GM20431 (cell line): Measurements from ENCODE around the gene KCNN1.
"Not testable (repeated sequence)": the region's sequence is repeated elsewhere in the genome, so short reads cannot be mapped to it uniquely, and the experiment has no call there.

Experiments
- in situ Hi-C: fragments of 300-500 bp; cut with MseI, MboI; formaldehyde crosslinking; loops from one replicate; pipeline ENCODE4 v1.15.0; 2020; ENCODE audit warnings: low sequenced_read_pairs; ENCODE audit not compliant: unreplicated experiment

Gene KCNN1

DNA sequence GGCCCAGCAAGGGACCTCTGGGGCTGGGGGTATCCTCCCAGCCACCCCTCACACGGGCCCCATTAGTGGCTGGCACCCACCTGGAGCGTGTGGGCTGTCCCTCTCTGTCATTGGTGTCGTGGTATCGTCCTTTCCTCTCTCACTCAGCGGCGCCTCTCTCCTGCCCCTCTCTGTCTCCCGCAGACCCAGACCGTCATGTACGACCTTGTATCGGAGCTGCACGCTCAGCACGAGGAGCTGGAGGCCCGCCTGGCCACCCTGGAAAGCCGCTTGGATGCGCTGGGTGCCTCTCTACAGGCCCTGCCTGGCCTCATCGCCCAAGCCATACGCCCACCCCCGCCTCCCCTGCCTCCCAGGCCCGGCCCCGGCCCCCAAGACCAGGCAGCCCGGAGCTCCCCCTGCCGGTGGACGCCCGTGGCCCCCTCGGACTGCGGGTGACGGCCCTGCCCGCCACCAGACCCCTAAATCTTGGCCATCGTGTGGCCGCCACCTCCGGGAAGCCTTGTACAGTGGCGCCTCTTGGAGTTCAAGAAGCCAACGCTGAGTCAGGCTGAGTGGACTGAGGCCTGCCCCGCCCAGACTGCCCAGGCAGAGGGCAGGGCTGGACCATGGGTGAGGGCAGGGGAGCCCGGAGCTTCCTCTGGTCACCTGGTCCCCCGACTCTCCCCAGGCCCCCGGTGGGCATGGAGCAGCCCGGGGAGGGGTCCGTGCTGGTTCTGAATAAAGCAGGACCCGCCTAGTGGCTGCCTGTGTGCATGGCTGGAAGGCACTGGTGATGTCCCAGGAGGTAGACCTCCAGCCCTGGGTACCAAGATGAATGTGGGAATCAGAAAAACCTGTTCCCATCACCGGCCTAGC, 31.3 kb downstream of the KCNN1 start:
- in situ Hi-C loops = no loop called here

DNA sequence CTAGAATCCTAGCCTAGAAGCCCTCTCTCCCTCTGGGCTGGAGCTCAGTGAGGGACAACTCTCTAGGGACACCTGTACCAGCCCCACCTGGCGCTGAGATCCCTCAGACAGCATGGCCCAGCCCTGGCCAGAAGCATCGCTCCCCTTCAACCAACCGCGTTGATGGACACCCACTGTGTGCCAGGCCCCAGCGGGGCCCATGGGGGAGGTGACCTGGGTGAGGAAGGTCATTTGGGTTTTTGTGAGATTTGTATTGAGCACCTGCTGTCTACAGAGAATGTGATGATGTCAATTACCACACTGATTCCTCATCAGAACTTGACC, 31.9 kb downstream of the KCNN1 start:
- in situ Hi-C loops = no loop called here

- in situ Hi-C loops = loop anchor here (5.0 kb wide), 1 partner anchor 57 kb away; no protein-coding TSS in a partner anchor
Measured at GRCh38 chr19:17999684-18000479, 33.0 kb downstream of the KCNN1 start.

- in situ Hi-C loops = loop anchor here (5.0 kb wide), 1 partner anchor 57 kb away; no protein-coding TSS in a partner anchor
Measured at GRCh38 chr19:18000480-18000914, 33.6 kb downstream of the KCNN1 start.

GRCh38 chr19:18000915-18001776, 34.2 kb downstream of the KCNN1 start:
- in situ Hi-C loops = loop anchor here (5.0 kb wide), 1 partner anchor 56 kb away; no protein-coding TSS in a partner anchor

GRCh38 chr19:18001777-18002345, 35.0 kb downstream of the KCNN1 start:
- in situ Hi-C loops = loop anchor here (5.0 kb wide), 1 partner anchor 55 kb away; no protein-coding TSS in a partner anchor

DNA sequence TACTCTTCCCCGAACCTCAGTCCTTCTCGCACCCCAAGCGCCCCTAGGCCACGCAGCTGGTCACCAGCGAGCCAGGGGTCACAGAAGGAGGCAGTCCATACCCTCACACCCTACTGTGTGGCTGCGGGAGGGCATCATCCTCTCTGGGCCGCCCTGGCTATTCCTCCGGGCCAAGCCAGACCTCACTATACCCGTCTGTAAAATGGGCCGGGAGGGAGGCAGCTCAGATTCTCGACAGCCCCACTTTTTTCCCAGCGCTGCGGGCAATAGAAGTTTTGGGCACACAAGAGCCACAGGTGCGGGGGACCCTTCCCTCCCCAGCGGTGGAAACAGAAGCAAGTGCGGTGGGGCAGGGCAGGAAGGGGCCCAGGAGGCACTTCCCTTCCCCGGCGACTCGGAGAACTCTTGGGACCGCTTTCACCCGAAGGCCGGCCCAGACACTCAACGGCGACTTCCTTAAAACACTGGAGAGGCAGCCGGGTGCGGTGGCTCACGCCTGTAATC, 35.5 kb downstream of the KCNN1 start:
- in situ Hi-C loops = loop anchor here (5.0 kb wide), 1 partner anchor 55 kb away; no protein-coding TSS in a partner anchor

DNA sequence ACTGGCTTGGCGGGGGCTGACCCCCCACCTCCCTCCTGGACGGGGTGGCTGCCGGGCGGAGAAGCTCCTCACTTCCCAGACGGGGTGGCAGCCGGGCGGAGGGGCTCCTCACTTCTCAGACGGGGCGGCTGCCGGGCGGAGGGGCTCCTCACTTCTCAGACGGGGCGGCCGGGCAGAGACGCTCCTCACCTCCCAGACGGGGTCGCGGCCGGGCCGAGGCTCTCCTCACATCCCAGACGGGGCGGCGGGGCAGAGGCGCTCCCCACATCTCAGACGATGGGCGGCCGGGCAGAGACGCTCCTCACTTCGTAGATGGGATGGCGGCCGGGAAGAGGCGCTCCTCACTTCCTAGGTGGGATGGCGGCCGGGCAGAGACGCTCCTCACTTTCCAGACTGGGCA, 38.8 kb downstream of the KCNN1 start:
- in situ Hi-C loops = not testable (repeated sequence)

GRCh38 chr19:18007044-18007916, 40.4 kb downstream of the KCNN1 start:
- in situ Hi-C loops = no loop called here

DNA sequence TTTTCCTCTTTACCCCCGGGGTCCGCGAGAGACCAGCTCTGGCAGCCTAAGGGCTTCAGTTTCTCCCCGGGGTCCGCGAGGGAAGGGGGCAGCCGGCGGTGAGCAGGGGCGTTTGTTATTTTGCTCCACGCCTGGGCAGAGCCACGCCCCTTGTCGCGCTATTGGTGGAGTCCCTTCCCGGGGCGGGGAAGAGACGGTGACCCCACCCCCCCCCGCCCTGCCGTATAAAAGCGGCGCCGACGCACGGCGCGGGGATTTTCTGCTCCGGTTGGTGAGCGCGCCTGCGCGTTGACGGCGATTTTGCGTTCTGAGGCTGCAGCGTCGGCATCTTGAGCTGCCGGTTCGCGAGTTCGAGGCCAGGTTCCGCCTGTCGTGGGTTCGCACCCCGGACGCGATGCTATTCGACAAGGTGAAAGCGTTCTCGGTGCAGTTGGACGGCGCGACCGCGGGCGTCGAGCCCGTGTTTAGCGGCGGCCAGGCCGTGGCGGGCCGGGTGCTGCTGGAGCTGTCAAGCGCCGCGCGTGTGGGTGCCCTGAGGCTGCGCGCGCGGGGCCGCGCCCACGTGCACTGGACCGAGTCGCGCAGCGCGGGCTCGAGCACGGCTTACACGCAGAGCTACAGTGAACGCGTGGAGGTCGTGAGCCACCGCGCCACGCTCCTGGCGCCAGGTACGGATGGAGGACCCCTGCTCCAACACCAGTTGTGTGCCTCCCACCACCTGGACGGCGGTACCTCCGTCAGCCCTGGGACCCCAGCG, 41.2 kb downstream of the KCNN1 start, which contains the start of gene ARRDC2:
Gene ARRDC2 (plus strand): TSS at position 254 of the 757 bp plus-strand sequence. CDS start 141 bp downstream, at position 395.
- in situ Hi-C loops = no loop called here

DNA sequence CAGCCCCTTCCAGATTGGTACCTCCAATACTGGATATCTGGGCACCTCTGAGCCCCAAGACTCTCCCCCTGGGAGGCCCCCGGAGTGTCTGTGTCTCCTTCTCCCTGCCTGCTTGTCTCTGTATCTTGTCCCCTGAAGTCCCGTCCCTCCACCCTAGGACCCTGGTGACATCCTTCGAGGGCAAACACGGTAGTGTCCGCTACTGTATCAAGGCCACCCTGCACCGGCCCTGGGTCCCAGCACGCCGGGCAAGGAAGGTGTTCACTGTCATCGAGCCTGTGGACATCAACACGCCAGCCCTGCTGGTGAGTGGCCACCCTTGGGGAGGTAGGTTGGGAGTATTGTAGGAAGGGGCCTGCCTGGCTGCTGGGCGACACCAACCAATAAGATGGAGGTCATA, 41.9 kb downstream of the KCNN1 start:
- in situ Hi-C loops = no loop called here

- in situ Hi-C loops = no loop called here
Measured at GRCh38 chr19:18009412-18010066, 42.6 kb downstream of the KCNN1 start.

DNA sequence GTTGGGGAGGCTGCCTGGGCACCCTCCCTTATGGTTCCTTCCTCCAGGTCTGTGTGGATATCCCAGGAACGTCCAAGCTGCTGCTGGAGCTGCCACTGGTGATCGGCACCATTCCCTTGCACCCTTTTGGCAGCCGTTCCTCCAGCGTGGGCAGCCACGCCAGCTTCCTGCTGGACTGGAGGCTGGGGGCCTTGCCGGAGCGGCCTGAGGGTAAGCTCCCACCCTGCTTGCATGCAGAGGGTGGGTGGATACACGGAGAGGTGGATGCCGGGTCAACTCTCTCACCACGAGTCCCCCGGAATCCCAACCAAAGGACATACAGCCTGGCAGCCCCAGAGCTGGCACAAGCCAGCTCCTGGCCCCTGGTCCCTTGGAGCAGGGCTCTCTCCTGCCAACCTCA, 43.2 kb downstream of the KCNN1 start:
- in situ Hi-C loops = no loop called here

- in situ Hi-C loops = no loop called here
Measured at GRCh38 chr19:18013210-18014111, 46.6 kb downstream of the KCNN1 start.

GRCh38 chr19:18014197-18014596, 47.3 kb downstream of the KCNN1 start:
- in situ Hi-C loops = no loop called here

GRCh38 chr19:18016209-18016910, 49.5 kb downstream of the KCNN1 start:
- in situ Hi-C loops = no loop called here
